Testis (tissue), 3 donors: ENCODE results near the gene NUTM2F. TPM values are rescaled to one million over a fixed set of nuclear protein-coding genes. Genes with fewer than 3 reads are reported as not detected.

Experiments
- DNase-seq: peaks from one replicate; pipeline ENCODE4 v3.0.0-alpha.2; 2019
- H3K27ac ChIP-seq, 2 donors: fragments of 200-600 bp; sonication (generic); one replicate each; pipeline ENCODE4 v1.5.1; 2019
- H3K27me3 ChIP-seq: fragments of 200-600 bp; sonication (generic); one replicate; pipeline ENCODE4 v1.5.1; 2019
- H3K36me3 ChIP-seq: fragments of 200-600 bp; sonication (generic); one replicate; pipeline ENCODE4 v1.5.1; 2017; ENCODE audit warnings: low read depth; ENCODE audit errors: missing control alignments
- H3K4me1 ChIP-seq: fragments of 200-600 bp; sonication (generic); one replicate; pipeline ENCODE4 v1.5.1; 2019
- H3K4me3 ChIP-seq, 2 donors: fragments of 200-600 bp; sonication (generic); one replicate each; pipeline ENCODE4 v1.5.1; 2017 to 2019
- H3K9me3 ChIP-seq: fragments of 200-600 bp; sonication (generic); one replicate; pipeline ENCODE4 v1.5.1; 2017
- CTCF ChIP-seq, 3 experiments: fragments of 450-650 bp in 2 of 3; fragments of 200-600 bp in 1 of 3; sonication (generic) in 1 of 3; IDR thresholded peaks; one replicate each; pipeline ENCODE4 v1.5.1; 2016 to 2019; ENCODE audit warnings: antibody characterized with exemption in 3 of 3, mild to moderate bottlenecking in 2 of 3, moderate library complexity in 1 of 3
- POLR2A ChIP-seq: fragments of 450-650 bp; IDR thresholded peaks from one replicate; pipeline ENCODE4 v1.6.1; 2017; ENCODE audit warnings: antibody characterized with exemption, mild to moderate bottlenecking, moderate library complexity
- whole genome bisulfite sequencing, 2 donors: methylation state at CpG; one replicate each; pipeline ENCODE4 v1.1.5; 2018; 5-methylcytosine and 5-hydroxymethylcytosine counted together
- intact Hi-C: fragments of 100-400 bp; cut with DNase I; formaldehyde crosslinking; loops from one replicate; pipeline ENCODE4 v1.15.1; 2023; ENCODE audit warnings: low total_unique reads
- polyA plus RNA-seq: library from polyadenylated mRNA; stranded (reverse); fragments of 350-450 nt; fragmentation: Illumina TruSeq; extraction: RNeasy Lipid Tissue Mini Kit (QIAGEN cat#74804); gene quantifications from one replicate; pipeline ENCODE4 v1.2.3, GENCODE V29; 2014; ENCODE audit warnings: low read depth, low replicate concordance; ENCODE audit not compliant: insufficient read depth
- total RNA-seq, 2 donors: library from RNA; depleted of rRNA; stranded (reverse); fragments of >200 nt; gene quantifications; one replicate each; pipeline ENCODE4 v1.2.3, GENCODE V29; 2016

The NUTM2F gene
- total and polyA plus RNA-seq, 3 donors from 2014 or later = 1.1 to 3.9 (median 2.1) TPM

DNA sequence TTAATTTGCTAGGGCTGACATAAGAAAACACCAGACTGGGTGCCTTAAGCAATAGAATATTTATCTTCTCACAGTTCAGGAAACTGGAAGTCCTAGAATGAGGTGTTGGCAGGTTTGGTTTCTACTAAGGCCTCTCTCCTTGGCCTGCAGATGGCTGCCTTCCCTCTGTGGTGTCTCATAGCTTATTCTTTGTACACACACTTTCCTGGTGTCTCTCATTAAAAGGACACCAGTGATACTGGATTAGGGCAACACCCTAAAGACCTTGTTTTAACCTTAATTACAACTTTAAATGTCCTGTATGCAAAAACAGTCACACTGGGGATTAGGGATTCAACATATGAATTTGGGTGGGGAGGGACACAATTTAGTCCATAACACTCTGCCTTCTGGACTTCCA is 25.1 kb downstream of the NUTM2F start:
- no peak for DNase-seq
- no peak overlapping the region for H3K27ac ChIP-seq
- no peaks in the 10 kb centered on the region for H3K27me3 ChIP-seq
- TF ChIP-seq CTCF (IDR thresholded peaks at IDR 0.05) (no peak), POLR2A (no peak)
- no peaks in the 10 kb centered on the region for H3K4me1 ChIP-seq
- intact Hi-C loops = no loop called here
- no peak overlapping the region for H3K4me3 ChIP-seq
- H3K9me3 ChIP-seq = no peaks in the 10 kb centered on the region
- no peaks in the 10 kb centered on the region for H3K36me3 ChIP-seq

DNA sequence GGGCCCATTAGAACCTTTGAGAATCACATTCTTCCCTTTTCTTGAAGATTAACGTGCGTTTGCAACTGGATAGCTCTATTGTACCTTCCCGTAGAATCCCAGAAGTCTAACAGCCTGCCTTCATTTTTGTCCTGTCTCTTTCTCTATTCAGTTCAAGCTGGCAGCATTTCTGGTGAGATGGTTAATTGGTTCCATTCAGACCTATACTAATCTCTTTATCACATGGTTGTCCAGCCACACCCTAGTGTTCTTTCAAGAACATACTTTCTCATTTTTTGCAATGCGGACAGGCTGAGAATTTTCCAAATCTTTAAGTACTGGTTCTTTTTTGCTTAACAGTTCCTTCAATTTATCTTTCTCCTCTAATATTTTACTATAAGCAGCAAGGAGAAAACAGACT is 26.0 kb downstream of the NUTM2F start:
- no peak for DNase-seq
- 88 to 91% methylated on average over 4 of the region's 4 CpGs for WGBS, 2 donors
- no peaks in the 10 kb centered on the region for H3K27me3 ChIP-seq

GRCh38 chr9:94301583-94301982 is 26.9 kb downstream of the NUTM2F start:
- no peaks in the 10 kb centered on the region for H3K27me3 ChIP-seq
- H3K4me1 ChIP-seq = no peaks in the 10 kb centered on the region
- DNase-seq = no peak
- H3K9me3 ChIP-seq = no peaks in the 10 kb centered on the region
- intact Hi-C loops = no loop called here
- no peaks in the 10 kb centered on the region for H3K36me3 ChIP-seq
- TF ChIP-seq POLR2A (no peak), CTCF (IDR thresholded peaks at IDR 0.05) (no peak)
- H3K4me3 ChIP-seq = no peak overlapping the region
- 93 to 95% methylated on average over 5 of the region's 5 CpGs for WGBS, 2 donors
- no peak overlapping the region for H3K27ac ChIP-seq

More for the DNA sequence above, 26.0 kb downstream of the NUTM2F start:
- no peaks in the 10 kb centered on the region for H3K36me3 ChIP-seq
- H3K27ac ChIP-seq = no peak overlapping the region
- no peak overlapping the region for H3K4me3 ChIP-seq
- H3K9me3 ChIP-seq = no peaks in the 10 kb centered on the region
- intact Hi-C loops = no loop called here
- H3K4me1 ChIP-seq = no peaks in the 10 kb centered on the region
- TF ChIP-seq CTCF (IDR thresholded peaks at IDR 0.05) = no peak
- no peak for TF ChIP-seq POLR2A

DNA sequence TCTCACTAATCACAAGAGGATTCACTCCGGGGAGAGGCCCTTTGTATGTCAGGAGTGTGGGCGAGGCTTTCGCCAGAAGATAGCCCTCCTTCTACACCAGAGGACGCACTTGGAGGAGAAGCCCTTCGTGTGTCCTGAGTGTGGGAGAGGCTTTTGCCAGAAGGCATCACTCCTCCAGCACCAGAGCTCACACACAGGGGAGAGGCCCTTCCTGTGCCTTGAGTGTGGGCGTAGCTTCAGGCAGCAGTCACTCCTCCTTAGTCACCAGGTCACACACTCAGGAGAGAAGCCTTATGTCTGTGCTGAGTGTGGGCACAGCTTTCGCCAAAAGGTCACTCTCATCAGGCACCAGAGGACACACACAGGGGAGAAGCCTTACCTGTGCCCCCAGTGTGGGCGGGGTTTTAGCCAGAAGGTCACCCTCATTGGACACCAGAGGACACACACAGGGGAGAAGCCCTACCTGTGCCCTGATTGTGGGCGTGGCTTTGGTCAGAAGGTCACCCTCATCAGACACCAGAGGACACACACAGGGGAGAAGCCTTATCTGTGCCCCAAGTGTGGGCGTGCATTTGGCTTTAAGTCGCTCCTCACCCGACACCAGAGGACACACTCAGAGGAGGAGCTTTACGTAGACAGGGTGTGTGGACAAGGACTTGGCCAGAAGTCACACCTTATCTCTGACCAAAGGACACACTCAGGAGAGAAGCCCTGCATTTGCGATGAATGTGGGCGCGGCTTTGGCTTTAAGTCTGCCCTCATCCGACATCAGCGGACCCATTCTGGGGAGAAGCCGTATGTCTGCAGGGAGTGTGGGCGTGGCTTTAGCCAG is 27.8 kb downstream of the NUTM2F start:
- Histone ChIP-seq H3K4me3 (no peak overlapping the region), H3K27ac (no peak overlapping the region), H3K4me1 (no peaks in the 10 kb centered on the region), H3K9me3 (no peaks in the 10 kb centered on the region), H3K36me3 (no peaks in the 10 kb centered on the region), H3K27me3 (no peaks in the 10 kb centered on the region)
- intact Hi-C loops = no loop called here
- WGBS, 2 donors = 95 to 96% methylated on average over 16 to 18 of the region's 20 CpGs
- no peak for DNase-seq
- TF ChIP-seq POLR2A = no peak
- TF ChIP-seq CTCF (IDR thresholded peaks at IDR 0.05) = no peak
